GM19193 (cell line): ENCODE results near the gene CLIP2.
A peak's percentile ranks its signal among the peaks of the same experiment; 100 is the strongest.

ENCODE experiments used
- POLR2A ChIP-seq: IDR thresholded peaks from 4 replicates; pipeline ENCODE4 v1.6.1; 2011; ENCODE audit not compliant: insufficient read depth, insufficient read length; ENCODE audit errors: extremely low read depth

The CLIP2 gene

DNA sequence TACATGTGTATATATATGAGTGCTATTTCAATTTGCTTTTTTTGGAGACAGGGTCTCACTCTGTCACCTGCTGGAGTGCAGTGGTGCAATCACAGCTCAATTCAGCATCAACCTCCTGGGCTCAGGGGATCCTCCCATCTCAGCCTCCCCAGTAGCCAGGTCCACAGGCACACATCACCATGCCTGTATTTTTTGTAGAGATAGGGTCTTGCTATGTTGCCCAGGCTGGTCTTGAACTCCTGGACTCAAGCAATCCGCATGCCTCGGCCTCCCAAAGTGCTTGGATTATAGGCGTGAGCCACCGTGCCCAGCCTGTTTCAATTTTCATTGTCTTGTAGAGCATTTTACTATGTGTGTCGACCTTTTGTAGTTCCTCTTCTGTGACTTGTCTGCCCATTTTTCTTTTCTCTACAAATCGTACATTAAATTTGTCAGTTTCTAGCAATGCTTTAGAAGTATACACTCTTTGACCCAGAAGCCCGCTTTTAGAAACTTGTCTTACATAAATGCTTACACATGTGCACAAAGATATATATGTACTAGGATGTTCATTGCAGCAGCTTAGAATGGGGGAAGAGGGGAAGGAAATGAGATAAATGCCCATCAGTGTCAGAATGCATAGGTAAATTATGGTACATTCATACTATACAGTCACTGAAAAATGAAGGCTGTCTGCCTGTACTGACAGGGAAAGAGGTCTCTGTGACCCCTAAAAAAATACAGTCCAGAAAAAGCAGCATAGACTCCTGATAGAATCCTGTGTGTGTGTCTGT is 22.8 kb upstream of the CLIP2 start:
- TF ChIP-seq POLR2A = no peak

DNA sequence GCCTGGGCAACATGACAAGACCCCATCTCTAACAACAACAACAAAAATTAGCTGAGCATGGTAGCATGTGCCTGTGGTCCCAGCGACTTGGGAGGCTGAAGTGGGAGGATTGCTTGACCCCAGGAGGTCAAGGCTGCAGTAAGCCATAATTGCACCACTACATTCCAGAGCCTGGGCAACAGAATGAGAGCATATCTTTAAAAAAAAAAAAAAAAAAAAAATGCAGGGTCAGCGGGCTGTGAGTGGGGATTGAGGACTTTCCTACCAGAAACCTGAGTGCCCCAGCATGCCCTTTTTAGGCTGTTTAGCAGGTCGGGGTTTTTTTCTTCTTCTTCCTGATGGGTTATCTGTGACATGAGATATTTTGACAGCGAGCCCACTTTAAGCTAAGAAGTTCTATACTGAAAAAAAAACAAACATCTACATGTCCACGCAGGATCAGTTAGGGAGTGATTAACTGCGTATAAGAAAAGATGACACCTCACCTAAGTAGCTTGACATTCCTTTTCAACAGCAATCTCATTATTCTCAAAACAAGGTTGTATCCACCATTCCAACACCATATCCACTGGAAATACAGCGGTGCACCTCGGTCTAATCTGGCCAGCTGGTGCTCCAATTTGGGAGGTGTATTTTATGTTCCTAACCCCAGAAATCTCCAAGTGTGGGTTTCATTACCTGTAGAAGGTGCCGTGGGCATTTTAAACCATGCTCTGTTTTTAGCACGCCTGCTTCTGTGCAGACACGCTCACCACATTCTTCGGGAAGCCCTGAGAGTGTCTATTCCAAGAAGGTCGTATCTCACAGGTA is 21.2 kb upstream of the CLIP2 start:
- no peak for TF ChIP-seq POLR2A

DNA sequence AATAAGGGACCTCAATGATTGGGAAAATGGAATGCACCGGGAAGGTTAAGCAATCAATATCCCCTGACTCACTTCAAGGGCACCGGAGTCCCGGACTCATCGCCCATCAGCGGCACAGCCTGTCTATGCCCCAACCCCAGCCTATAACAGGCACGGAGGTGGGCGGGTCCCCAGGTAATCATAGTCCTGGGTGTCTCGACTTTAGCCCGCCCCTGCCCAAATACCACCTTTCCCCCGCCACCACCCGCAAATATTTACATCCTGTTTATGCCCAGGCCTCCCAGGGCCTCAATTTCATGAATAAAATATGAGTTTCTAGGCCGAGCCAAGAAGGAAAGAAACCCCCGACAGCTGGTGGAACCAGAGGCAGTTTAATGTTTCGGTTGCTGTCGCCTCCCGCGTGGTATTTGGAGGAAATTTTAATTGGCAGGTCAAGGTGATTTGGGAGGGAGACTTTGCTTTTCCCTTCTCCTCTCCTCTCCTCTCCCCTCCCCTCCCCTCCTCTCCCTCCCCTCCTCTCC is 19.4 kb upstream of the CLIP2 start:
- no peak for TF ChIP-seq POLR2A

DNA sequence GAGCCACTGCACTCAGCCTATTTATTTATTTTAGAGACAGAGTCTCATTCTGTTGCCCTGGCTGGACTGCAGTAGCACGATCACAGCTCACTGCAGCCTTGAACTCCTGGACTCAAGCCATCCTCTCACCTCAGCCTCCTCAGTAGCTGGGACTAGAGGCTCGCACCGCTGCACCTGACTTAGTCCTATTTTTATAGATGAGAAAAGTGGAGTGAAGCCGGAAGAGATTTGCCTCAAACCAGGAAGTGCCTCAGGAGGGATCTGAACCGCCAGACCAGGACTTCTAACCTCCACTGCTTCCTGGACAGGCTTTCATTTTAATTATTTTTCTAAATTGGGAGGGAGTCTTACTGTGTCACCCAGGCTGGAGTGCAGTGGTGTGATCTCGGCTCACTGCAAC is 17.5 kb upstream of the CLIP2 start:
- TF ChIP-seq POLR2A = no peak

GRCh38 chr7:74272305-74273038 is 16.7 kb upstream of the CLIP2 start:
- TF ChIP-seq POLR2A = peak; percentile 49

DNA sequence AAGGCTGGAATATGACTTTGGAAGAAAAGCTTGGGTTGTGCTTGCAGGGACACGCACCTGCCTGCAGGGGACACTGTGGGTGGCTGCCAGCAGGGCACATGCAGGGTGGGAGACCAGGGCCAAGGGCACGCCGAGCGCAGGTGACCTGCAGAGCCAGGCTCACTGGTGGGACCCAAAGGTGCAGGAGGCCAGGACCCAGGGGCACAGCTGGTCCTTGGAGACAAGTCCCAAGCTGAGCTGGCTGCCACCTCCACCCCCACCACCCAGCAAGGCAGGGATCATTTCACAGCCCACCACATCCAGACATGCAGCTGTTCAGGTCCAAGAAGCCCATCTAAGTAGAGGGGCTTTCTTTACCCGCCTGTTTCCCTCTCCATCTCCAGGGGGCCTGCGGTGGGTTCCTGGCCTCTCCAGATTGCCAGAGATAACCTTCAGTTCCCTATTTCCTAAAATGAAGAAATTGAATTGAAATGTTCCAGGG is 13.8 kb upstream of the CLIP2 start:
- TF ChIP-seq POLR2A = no peak

DNA sequence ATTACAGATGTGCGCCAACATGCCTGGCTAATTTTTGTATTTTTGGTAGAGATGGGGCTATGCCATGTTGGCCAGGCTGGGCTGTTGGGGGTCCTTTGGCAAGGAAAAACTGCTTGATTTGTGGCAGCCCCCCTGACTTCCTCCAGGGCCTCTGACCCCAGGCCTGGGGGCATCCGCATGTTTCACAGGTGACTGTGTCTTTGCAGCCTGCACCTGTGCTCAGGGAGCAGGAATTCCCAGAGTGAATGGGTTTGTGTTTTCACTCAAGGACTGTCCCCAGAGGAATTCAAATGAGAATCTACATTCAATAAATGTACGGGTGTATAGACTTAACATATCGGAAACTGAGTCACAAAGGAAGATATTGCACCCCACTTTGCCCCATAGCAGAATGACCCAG is 11.6 kb upstream of the CLIP2 start:
- no peak for TF ChIP-seq POLR2A

DNA sequence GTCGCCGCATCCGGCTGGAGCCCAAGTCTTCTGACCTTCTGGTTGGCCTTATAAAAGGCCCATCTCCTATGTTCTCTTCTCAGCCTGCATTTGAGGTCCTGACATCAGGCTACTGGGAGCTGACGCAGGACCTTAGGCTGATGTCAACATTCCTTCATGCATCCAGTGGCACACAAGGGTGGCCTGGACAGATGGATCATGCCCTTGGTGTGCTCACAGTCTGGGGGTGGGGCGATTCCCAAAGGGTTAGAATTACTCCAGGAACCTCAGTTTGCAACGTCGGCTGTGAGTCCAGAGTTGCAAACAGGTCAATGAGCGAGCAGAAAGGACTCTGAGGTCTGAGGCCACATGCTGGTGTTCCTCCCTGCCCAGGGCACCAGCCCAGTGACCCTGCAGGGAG is 8.2 kb upstream of the CLIP2 start:
- no peak for TF ChIP-seq POLR2A

- no peak for TF ChIP-seq POLR2A
Observed at GRCh38 chr7:74282748-74283459, 6.3 kb upstream of the CLIP2 start.

GRCh38 chr7:74283858-74284447 is 5.3 kb upstream of the CLIP2 start:
- no peak for TF ChIP-seq POLR2A

GRCh38 chr7:74284781-74285259 is 4.4 kb upstream of the CLIP2 start:
- TF ChIP-seq POLR2A = no peak

GRCh38 chr7:74286131-74286530 is 3.1 kb upstream of the CLIP2 start:
- no peak for TF ChIP-seq POLR2A

DNA sequence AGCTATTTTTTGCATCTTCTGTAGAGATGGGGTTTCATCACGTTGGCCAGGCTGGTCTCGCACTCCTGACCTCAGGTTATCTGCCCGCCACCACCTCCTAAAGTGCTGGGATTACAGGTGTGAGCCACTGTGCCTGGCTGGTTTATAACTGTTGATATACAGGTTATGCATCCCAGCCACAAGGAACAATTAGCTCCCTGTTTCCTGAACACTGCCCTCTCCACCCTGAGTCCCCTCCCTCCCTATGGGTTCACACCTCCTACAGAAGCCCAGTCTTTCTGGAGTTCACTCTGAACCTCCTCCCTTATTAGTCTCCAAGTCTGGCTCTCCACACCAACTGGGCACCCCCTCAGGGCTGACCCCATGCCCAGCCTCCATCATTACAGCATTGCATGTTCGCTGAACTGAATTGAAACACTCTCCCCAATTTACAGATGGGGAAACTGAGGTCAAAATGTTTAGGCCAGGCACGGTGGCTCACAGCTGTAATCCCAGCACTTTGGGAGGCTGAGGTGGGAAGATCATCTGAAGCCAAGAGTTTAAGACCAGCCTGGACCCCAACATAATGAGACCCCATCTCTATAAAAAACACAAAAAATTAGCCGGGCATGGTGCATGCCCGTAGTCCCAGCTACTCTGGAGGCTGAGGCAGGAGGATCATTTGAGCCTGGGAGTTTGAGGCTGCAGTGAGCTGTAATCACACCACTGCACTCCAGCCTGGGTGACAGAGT is 1.7 kb upstream of the CLIP2 start:
- TF ChIP-seq POLR2A = no peak

- no peak for TF ChIP-seq POLR2A
Observed at GRCh38 chr7:74288034-74288881, 949 bp upstream of the CLIP2 start.
